IPS-NIHi7 (cell line): ENCODE results near the gene TMEM135.
A peak's percentile ranks its signal among the peaks of the same experiment; 100 is the strongest.

Experiments used
- DNase-seq: peaks from one replicate; pipeline ENCODE4 v3.0.0; 2012; ENCODE audit warnings: mixed read lengths; ENCODE audit errors: extremely low spot score

Gene TMEM135

DNA sequence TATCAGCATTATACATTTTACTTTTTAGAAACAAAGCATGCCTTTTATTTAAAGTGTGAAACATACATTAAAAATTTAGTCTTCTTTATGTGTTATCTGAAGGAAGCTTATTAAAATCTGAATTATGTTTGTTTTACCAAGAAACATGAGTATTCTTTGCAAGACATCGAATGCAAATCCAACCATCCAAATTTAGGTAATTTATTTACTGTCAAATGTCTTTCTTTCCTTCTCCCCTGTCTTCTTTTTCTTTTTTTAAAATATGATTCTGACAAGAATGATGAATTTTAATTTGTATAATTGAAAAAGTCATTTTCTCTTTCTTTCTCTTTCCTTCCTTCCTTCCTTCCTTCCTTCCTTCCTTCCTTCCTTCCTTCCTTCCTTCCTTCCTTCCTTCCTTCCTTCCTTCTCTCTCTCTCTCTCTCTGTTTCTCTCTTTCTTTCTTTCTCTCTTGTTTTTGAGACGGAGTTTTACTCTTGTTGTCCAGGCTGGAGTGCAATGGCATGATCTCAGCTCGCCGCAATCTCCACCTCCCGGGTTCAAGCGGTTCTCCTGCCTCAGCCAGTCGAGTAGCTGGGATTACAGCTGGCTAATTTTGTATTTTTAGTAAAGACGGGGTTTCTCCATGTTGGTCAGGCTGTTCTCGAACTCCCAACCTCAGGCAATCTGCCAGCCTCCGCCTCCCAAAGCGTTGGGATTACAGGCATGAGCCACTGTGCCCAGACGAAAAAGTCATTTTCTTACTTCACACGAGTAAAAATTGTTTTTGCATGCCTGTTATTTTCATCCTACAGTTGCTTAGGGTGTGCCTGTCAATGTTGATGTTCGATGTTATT, 157.5 kb downstream of the TMEM135 start:
- no peak for DNase-seq

DNA sequence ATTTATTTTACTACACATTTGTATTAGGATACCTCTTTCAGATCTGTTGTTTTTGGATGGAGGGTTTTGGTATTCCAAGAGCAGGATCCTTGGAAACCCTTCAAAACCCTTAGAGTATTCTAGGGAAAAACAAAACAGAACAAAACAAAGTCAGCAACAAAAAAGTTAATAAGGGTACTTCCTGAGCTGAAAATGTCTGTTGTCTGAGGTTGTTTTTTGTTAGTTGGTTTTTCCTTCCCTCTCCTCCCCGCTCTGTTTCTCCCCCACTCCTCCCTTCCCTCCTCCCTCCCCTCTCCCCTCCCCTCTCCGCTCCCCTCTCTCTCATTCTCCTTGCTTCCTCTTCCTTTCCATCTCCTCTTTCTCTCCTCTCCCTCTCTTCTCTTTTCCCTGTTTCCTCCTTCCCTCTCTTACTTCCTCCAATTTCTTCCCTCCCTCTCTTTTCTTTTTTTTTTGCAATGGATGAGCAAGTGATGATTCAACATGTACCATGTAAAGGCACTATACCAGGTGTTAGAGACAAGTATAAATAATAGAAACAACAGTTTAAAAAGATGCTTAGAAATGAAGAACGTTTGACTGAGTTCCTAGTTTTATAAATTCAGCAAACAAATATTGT, 160.6 kb downstream of the TMEM135 start:
- no peak for DNase-seq

DNA sequence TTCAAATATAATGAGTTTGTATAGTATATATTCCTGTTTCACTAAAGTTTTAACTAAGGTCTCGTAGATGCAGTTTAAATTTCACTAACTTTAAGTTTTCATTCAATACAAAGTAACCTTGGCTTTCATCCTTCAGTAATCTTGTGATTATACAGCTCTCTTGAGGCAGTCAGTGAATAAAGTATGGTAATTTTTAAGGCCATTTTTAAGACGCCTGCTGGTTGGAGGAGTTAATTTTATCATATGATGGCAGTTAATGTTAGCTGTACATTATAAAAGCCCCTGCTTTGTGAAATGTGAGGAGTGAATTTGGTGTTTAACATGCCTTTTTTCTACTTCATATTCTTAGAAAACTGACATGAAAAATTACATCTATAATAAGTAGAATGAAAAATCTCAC, 163.6 kb downstream of the TMEM135 start:
- DNase-seq: no peak

DNA sequence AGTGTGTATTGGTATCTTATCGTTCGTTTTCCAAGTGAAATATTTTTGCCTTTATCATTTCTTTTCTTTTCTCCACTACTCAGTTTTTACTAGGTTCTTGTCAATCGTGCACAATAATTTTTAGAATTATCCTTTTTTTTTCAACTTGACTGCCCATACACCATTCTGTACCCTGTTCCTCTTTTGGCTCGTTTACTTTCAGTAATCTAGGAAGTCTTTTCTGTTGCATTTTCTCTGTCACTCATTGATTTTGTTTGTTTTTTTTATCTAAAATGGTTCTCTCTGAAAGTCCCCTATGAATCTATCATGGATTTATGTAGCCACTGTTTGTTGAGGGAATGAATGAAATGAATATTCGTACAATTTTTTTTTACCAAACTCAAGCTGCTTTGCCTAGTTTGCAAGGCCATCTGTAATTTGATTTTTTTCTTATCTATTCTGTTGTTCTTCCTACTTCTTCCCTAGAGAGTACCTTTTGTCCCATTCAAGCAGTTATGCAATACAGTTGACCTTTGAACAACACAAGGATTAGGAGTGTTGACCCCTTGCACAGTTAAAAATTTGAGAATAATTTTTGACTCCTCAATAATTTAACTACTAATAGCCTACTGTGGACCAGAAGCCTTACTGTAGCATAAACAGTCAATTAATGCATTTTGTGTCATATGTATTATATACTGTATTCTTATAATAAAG, 166.3 kb downstream of the TMEM135 start:
- no peak for DNase-seq

DNA sequence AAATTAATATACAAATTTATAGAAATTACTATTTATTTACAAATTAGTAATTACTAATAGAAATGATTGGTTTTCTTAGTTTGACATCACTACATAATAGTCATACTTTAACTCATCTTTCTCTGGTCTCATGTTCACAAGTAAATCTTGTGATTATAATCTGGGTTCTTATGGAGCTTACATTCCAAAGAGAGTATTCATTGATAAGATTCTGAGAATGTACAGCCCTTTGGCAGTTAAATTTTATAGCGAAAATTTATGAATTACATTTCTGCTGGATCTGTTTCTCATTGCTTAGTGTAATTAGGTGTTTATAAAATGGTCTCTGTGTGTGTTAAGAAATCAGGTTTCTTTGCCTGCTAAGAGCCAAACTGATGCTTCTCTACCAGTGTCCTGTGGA, 175.2 kb downstream of the TMEM135 start:
- no peak for DNase-seq

DNA sequence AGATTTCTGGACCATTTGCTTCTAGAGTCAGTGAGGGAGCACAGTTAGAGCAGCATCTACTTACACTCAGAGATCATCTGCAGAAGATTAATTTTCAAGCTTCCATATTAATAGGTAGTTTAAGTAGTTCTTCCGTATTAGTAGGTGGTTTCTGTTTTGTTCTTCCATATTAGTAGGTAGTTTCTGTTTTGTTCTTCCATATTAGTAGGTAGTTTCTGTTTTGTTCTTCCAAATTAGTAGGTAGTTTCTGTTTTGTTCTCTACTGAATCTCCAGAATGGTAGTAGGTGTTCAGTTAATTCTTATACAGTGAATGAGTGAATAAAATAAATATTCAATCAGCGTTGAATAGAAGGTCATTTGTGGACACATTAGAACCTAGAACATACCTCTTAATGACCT, 175.7 kb downstream of the TMEM135 start:
- DNase-seq: no peak

DNA sequence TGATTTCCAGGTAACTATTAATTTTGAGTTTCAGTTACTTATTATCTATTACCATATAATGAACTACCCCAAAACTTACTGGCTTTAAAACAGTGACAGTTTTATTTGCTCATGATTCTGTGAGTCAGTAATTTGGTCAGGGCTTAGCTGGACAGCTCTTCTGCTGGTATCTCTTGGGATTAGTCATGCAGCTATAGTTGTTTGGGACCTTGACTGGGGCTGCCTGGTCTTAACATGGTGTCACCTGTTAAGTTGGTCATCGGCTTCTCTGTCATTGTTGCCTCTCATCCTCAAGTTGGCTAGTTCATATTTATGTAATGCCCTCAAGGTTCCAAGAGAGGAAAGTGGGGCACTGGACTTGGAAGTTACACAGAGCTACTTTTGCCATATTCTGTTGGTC, 177.5 kb downstream of the TMEM135 start:
- no peak for DNase-seq

DNA sequence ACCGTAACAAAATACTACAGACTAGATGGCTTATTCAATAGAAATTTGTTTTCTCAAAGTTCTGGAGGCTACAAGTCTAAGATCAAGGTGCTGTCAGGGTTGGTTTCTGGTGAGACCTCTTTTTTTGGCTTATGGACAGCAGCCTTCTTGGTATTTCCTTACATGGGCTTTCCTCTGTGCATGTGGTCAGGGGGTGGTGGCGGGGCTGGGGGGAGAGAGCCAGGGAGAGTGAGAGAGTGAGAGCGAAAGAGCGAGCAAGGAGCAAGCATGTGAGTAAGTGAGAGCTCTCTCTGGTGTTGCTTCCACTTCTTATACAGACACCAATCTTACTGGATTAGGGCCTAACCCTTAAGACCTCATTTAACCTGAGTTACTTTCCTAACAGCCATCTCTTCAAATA, 181.5 kb downstream of the TMEM135 start:
- DNase-seq: peak; percentile 21

DNA sequence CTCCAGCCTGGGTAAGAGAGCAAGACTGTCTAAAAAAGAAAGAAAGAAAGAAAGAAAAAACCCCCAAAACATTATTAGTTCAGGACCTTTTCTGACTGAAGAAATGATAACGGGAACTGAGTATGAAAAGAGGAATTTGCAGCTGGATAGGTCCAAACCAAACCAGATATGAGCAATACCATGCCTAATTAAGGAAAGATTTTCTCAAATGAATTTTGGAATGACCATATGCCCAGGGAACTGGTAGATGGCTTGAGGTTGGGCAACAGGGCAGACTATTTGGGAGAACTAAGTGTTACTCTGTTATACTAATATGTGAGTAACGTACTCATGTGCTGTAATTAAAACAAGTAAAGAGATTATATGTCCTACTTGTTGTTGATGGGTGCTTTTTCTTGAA, 186.1 kb downstream of the TMEM135 start:
- no peak for DNase-seq

DNA sequence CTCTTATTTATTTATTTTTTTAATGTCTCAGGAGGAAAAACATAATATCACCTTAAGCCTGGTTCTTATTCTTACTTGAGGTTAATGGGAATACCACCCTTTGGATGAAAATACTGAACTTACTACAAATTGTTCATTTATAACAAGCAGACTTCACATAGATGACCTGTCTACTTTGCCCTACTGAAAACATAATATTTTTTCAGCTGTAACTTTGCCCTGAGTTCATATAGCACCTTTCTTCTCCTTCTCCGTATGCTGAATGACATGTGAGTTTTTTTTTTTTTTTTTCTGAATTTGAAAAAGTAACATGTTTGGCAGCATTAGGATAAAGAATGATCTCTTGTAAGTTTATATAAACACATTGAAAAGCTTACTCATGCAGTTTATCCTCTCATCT, 186.8 kb downstream of the TMEM135 start:
- DNase-seq: no peak

DNA sequence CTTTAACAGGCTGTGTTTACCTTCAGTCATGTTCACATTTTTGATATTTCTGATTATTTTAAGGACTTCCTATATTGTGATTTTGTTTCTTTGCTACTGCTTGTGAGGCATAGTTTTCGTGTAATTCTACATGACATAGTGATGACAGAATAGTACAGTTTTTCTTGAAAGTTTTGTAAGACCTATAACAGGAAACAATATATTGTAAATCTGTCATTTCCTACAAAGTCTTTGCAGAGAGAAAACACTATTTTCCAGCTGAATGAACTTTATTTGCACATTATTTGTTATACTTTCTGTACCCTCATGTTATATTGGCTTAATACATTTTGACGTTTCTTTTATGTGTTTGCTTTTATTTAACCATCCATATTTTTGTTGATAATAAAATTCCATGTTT, 191.1 kb downstream of the TMEM135 start:
- DNase-seq: no peak

DNA sequence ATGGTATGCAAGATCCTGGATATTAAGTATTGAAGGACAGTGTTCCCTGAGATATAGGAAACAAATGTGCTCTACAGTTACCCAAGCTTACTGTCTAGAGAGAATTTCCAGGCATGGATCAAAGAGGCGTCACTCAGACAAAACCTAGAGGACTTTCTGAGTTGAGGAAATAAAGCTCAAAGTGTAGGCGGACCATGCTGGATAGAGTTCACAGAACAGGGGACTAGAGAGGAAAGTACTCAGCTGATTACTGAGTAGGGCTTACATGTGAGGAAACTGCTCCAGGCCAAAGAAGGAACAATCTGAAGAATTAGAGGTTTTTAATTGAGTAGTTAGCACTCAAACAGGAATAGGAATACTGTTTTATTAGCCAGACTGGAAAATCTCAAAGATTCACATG, 193.3 kb downstream of the TMEM135 start:
- no peak for DNase-seq

DNA sequence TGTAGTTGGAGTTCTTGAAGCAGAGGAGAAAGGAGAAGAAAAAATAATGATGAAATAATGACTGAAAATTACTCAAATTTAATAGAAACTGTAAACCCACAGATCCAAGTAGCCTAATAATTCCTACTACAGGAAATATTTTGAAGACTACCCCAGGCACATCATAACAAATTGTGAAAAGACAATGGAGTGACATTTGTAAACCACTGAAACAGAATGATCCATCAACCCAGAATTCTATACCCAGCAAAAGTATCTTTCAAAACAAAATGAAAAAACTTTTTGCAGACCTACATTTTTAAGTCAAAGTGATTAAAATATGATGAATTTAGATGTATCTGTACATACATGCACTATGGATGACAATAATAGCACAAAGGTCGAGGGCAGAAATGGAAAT, 194.6 kb downstream of the TMEM135 start:
- no peak for DNase-seq

DNA sequence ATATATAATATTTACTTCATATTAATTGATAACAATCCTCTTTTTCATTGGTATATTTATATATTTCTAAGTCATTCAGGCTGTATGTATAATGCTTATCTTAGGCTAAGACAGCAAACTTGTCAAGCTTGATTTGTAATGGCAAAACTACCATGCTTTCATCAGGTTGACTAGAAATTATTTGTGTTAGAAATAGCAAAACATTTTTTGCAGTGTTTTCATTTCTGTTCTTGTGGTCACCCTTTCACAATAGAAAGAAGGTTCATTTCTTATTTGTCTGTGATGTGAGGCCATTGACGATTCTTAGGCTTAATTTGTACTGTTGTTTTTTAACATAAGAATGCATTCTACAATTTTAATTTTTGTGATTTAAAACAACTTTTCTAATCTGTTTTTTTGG, 197.6 kb downstream of the TMEM135 start:
- no peak for DNase-seq

DNA sequence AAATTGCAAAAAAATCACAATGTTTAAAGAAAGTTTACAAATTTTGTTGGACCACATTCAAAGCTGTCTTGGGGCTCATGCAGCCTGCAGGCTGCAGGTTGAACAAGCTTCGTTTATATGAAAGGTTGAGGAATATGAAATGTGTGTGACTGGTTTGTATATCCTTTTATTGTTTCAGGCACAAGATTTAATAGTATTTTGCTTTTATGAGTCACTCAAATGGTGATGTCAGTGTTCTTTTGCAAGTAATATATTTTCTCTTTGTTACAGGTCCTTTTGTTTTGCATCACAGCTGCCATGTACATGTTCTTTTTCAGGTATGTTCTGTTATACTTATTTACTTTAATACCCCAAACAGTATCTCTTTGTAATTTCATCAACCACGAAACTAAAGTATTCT, 198.6 kb downstream of the TMEM135 start:
- DNase-seq: no peak

DNA sequence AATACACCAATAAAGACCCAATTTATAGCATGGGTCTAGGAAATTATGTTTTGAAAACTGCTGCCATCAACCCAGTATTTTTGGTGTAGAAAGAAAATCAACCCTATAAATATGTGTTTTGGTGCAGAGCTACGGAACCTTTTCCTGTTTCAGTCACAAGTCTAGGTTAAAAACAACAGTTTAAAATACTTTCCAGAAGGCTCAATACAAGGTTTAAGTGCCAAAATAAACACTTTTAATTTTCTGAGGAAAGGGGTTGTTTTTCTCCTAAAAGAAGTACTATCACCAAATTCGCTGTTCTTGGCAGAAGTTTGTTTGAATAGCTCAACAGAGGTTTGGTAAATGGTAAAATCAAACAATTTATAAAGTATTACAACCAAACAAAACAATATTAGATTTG, 201.3 kb downstream of the TMEM135 start:
- DNase-seq: no peak

DNA sequence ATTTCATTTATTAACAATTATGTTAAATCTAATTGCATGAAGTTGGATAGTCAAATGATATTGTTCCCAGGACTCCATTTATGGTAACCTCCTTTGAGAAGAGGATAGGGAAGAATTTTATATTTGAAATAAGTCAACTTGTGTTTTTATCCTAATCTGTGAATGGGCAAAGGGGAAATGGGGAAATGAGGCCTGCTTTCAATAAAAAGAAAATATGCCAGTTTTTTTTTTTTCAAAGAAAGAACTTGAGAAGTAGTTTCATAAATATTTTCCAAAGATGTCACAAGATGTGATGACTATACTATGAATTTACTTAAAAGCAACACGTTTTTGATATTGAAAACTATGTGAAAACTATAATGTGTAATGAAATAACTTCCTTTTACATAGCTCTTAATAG, 201.8 kb downstream of the TMEM135 start:
- no peak for DNase-seq

DNA sequence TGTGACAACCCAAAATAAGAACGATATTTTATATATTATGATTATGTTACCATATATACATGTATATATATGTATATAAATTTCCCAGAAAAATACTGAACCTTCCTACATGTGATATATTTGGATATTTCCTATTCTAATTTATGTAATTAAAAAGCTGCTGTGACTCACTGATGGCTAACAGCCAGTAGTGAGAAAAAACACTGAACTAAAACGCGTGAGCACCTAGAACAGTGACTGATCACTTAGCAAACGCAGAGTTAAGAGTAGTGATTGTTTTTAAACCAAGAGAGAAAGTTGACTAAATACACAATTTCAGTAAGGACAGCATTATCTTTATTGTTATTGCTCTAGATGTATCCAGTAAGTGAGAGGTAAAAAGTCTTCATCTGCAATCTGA, 213.8 kb downstream of the TMEM135 start:
- no peak for DNase-seq

DNA sequence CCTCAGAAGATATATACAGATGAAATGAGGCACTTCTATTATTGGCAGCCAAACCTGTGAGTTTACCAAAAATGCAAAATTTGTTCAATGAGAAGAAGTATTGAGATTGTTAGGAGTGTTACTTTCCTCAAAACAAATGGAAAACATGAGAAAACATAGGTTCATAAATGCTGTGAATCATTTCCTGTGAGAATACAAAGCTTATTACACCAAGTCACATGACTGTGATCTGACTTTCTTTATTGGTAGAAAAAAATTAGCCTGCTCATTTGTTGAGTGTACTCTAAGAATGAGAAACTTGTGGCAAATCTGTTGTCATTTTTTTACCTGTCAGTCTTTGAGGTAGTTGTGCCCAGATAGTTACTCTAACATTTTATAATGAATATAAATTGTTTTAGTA, 215.1 kb downstream of the TMEM135 start:
- DNase-seq: no peak

DNA sequence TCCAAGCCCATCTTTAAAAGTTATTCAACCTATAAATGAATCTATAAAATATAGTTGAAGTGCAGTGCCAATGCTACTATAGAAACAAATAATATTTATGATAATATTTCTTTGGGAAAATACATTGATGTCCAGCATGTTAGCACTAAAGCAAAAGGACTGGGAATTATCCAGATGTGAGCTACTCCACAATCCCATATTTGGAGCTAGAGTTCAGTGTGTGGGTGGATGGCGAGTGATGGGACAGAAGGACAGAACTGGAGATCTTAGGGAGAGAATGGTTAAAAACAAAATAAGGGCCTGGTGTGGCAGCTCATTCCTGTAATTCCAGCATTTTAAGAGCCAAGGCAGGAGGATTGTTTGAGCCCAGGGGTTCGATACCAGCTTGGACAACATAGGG, 216.8 kb downstream of the TMEM135 start:
- no peak for DNase-seq

DNA sequence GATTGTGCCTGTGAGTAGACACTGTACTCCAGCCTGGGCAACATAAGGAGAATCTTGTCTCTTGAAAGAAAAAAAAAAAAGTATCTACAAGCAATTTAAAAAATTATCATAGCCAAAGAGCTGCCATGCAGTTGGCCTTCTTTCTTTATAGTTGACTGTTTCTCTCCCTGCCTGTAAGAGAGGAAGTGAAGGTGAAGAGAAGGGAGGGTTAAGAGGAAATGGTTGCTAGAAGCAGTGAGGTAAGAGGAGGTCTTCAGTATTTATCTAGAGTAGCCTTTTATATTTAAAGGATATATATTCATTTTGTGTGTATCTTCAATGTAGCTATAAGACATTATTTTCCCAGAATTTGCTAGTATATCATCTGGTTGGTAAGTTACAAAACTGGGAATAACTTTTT, 217.9 kb downstream of the TMEM135 start:
- no peak for DNase-seq

DNA sequence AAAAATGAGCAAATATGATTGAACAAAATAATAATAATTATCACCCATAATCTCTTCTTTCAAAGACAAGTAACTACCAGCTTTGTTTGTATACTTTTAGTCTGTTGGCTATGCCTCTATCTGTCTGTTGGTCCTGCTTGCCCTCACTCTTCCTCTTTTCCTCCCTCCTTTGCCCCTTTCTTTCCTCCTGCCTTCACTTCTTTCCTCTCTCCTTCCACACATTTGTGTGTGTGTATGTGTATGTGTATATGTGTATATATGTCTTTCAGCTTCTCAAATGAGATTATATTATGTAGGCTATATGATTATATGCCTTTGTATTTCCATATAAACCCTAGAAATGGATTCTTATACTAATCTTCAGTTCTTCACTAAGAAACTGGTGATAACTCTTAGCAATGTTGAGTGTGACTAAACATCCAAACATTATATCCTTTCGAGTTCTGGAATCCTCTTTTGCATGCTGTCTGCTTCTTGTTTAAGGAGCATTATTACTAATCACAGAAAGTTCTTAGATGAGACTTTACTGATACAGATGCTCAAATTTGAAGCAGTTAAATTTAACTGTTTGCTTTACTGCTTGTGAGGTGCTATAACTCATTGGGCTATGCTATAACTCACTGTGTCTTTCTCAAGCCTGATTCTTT, 219.1 kb downstream of the TMEM135 start:
- DNase-seq: no peak
